GM06990 (cell line): Measurements from ENCODE around the gene WDFY3.

Experiments used
- DNase-seq: peaks from one replicate; pipeline ENCODE4 v3.0.0-alpha.2; 2011; ENCODE audit not compliant: insufficient read length; ENCODE audit errors: extremely low read depth
- H3K27me3 ChIP-seq: replicated peaks from 2 replicates; pipeline ENCODE4 v1.6.0; 2011; ENCODE audit warnings: low read length; ENCODE audit not compliant: control insufficient read depth, insufficient read depth
- H3K36me3 ChIP-seq: 2 replicates; pipeline ENCODE4 v1.5.1; 2011; ENCODE audit warnings: low read length; ENCODE audit not compliant: control insufficient read depth, insufficient read depth
- H3K4me3 ChIP-seq: replicated peaks from 2 replicates; pipeline ENCODE4 v1.5.1; 2011; ENCODE audit warnings: low read depth, mild to moderate bottlenecking, control low read depth, low read length
- TF ChIP-seq, protein P1 (sequence below): IDR thresholded peaks from 2 replicates; pipeline ENCODE4 v1.5.1; 2011; ENCODE audit warnings: low read length, control low read depth, mild to moderate bottlenecking, inconsistent platforms; ENCODE audit not compliant: insufficient read depth, poor library complexity, severe bottlenecking

WDFY3 gene

GRCh38 chr4:84940960-84941359, 25.5 kb downstream of the WDFY3 start:
- Histone ChIP-seq H3K4me3 (no peak overlapping the region), H3K36me3 (no peaks in the 10 kb centered on the region), H3K27me3 (no peaks in the 10 kb centered on the region)
- DNase-seq = no peak
- TF ChIP-seq, protein P1, sequence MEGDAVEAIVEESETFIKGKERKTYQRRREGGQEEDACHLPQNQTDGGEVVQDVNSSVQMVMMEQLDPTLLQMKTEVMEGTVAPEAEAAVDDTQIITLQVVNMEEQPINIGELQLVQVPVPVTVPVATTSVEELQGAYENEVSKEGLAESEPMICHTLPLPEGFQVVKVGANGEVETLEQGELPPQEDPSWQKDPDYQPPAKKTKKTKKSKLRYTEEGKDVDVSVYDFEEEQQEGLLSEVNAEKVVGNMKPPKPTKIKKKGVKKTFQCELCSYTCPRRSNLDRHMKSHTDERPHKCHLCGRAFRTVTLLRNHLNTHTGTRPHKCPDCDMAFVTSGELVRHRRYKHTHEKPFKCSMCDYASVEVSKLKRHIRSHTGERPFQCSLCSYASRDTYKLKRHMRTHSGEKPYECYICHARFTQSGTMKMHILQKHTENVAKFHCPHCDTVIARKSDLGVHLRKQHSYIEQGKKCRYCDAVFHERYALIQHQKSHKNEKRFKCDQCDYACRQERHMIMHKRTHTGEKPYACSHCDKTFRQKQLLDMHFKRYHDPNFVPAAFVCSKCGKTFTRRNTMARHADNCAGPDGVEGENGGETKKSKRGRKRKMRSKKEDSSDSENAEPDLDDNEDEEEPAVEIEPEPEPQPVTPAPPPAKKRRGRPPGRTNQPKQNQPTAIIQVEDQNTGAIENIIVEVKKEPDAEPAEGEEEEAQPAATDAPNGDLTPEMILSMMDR = no peak

- H3K36me3 ChIP-seq = no peaks in the 10 kb centered on the region
- no peak for DNase-seq
- TF ChIP-seq, protein P1 = no peak
- H3K4me3 ChIP-seq = no peak overlapping the region
- no peaks in the 10 kb centered on the region for H3K27me3 ChIP-seq
Measured at GRCh38 chr4:84939113-84939512, 27.4 kb downstream of the WDFY3 start.

- TF ChIP-seq, protein P1 = no peak
- H3K4me3 ChIP-seq = no peak overlapping the region
Measured at GRCh38 chr4:84938316-84938715, 28.2 kb downstream of the WDFY3 start.

DNA sequence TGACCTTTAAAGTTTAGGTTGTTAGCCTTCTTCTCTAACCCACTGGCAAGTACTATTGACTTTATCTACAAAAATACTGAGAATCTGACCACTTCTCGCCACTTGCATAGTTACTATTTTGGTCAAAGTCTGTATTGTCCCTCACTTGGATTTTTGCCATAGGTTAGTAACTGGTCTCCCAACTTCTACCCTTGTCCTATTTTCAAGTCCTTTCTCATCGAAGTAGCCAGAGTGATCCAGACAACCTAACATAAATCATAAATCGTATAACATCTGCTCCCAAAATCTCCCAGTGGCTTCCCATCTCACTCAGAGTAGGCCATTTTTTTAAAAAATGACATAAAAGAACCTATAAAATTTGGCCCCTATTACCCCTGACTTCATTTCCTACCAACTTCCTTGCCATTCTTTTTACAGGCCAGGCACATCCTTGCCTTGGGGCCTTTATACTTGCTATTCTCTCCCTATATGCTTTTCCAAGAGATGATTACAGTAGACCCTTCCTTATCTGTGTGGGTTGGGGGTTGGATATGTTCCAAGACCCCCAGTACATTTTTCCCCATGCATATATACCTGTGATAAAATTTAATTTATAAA, 29.0 kb downstream of the WDFY3 start:
- Histone ChIP-seq H3K4me3 (no peak overlapping the region), H3K36me3 (no peaks in the 10 kb centered on the region), H3K27me3 (no peaks in the 10 kb centered on the region)
- DNase-seq = no peak
- TF ChIP-seq, protein P1 = no peak

More at GRCh38 chr4:84938316-84938715, 28.2 kb downstream of the WDFY3 start:
- H3K36me3 ChIP-seq = no peaks in the 10 kb centered on the region
- DNase-seq = no peak
- H3K27me3 ChIP-seq = no peaks in the 10 kb centered on the region

DNA sequence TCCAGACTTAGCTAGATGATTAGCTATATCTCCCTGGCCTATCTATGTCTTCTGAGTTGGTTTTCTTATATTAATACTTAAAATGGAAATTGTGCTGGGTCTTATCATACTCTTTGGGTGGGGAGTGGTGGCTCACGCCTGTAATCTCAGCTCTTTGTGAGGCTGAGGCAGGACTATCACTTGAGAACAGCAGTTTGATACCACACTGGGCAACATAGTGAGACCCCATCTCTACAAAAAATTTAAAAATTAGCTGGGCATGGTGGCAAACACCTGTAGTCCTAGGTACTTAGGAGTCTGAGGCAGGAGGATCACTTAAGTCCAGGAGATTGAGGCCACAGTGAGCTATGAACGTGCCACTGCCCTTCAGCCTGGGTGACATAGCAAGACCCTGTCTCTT, 30.4 kb downstream of the WDFY3 start:
- Histone ChIP-seq H3K4me3 (no peak overlapping the region), H3K27me3 (no peaks in the 10 kb centered on the region), H3K36me3 (no peaks in the 10 kb centered on the region)
- DNase-seq = no peak
- TF ChIP-seq, protein P1 = no peak

GRCh38 chr4:84932462-84932861, 34.0 kb downstream of the WDFY3 start:
- no peak for DNase-seq
- Histone ChIP-seq H3K36me3 (no peaks in the 10 kb centered on the region), H3K4me3 (no peak overlapping the region), H3K27me3 (no peaks in the 10 kb centered on the region)
- TF ChIP-seq, protein P1 = no peak
